PC-9 (cell line): ENCODE results near the gene CTBP2.

ENCODE experiments used
- CTCF ChIP-seq: fragments of 200-600 bp; sonication (generic); conservative IDR thresholded peaks from 2 replicates; pipeline ENCODE4 v1.6.1; 2017; ENCODE audit warnings: mixed run types, antibody characterized with exemption, mild to moderate bottlenecking, moderate library complexity
- EZH2 ChIP-seq: fragments of 200-600 bp; sonication (generic); IDR thresholded peaks from 2 replicates; pipeline ENCODE4 v1.8.0; 2017; ENCODE audit warnings: antibody characterized with exemption, low read depth

- no peak for TF ChIP-seq CTCF
- no peak for TF ChIP-seq EZH2
Observed at GRCh38 chr10:125016611-125017202, 143.7 kb downstream of the CTBP2 start.
